ENCODE results near the gene LRRC3C. TPM values are rescaled to one million over a fixed set of nuclear protein-coding genes. Genes with fewer than 3 reads are reported as not detected.

Gene LRRC3C
- total RNA-seq, 1 donor from 2014 or later: not detected

- no peaks in the 10 kb centered on the region for H3K79me2 ChIP-seq (ENCODE audit: low read depth)
- H3K4me3 ChIP-seq: no peak overlapping the region
- no peaks in the 10 kb centered on the region for H3F3A ChIP-seq (ENCODE audit: low read depth)
- H3K27me3 ChIP-seq: no peaks in the 10 kb centered on the region
- Mint-ChIP-seq H3K27ac (no peak overlapping the region), H3K36me3 (no peaks in the 10 kb centered on the region), H3K4me1 (peaks cover 25% of the 10 kb centered on the region), H3K9me3 (no peaks in the 10 kb centered on the region), H3K4me3 (no peak overlapping the region), H3K27me3 (ENCODE audit: insufficient read depth, low read depth) (peaks cover 3% of the 10 kb centered on the region)
- H3K9me3 ChIP-seq (ENCODE audit: low read depth): no peaks in the 10 kb centered on the region
- H3K27ac ChIP-seq: no peak overlapping the region
- H3K9ac ChIP-seq: no peak overlapping the region
- no peaks in the 10 kb centered on the region for H4K20me1 ChIP-seq (ENCODE audit: low read depth)
- TF ChIP-seq EZH2 (IDR thresholded peaks at IDR 0.05): no peak
- no peak for TF ChIP-seq EZH2phosphoT487 (IDR thresholded peaks at IDR 0.05)
- TF ChIP-seq CTCF (IDR thresholded peaks at IDR 0.05): no peak
- DNase-seq (ENCODE audit: low spot score): no peak
- no peak overlapping the region for H2AFZ ChIP-seq (replicated peaks)
- H3K4me1 ChIP-seq: peaks cover 3% of the 10 kb centered on the region
- no peaks in the 10 kb centered on the region for H3K36me3 ChIP-seq
- no peak overlapping the region for H3K4me2 ChIP-seq
These were observed 9.9 kb downstream of the LRRC3C start for GRCh38 chr17:39937447-39937846.

- Histone ChIP-seq H3K27ac (no peak overlapping the region), H3F3A (ENCODE audit: low read depth) (no peaks in the 10 kb centered on the region), H4K20me1 (ENCODE audit: low read depth) (no peaks in the 10 kb centered on the region), H2AFZ (replicated peaks) (no peak overlapping the region), H3K4me3 (no peak overlapping the region), H3K36me3 (no peaks in the 10 kb centered on the region), H3K4me1 (peaks cover 3% of the 10 kb centered on the region), H3K79me2 (ENCODE audit: low read depth) (no peaks in the 10 kb centered on the region), H3K9me3 (ENCODE audit: low read depth) (no peaks in the 10 kb centered on the region), H3K9ac (no peak overlapping the region), H3K27me3 (no peaks in the 10 kb centered on the region), H3K4me2 (no peak overlapping the region)
- Mint-ChIP-seq H3K27ac (no peak overlapping the region), H3K9me3 (no peaks in the 10 kb centered on the region), H3K27me3 (ENCODE audit: insufficient read depth, low read depth) (peaks cover 4% of the 10 kb centered on the region), H3K4me1 (peaks cover 23% of the 10 kb centered on the region), H3K4me3 (no peak overlapping the region), H3K36me3 (no peaks in the 10 kb centered on the region)
- TF ChIP-seq EZH2 (IDR thresholded peaks at IDR 0.05): no peak
- no peak for TF ChIP-seq CTCF (IDR thresholded peaks at IDR 0.05)
- TF ChIP-seq EZH2phosphoT487 (IDR thresholded peaks at IDR 0.05): no peak
- no peak for DNase-seq (ENCODE audit: low spot score)
These were observed 10.8 kb downstream of the LRRC3C start for GRCh38 chr17:39938140-39938869.

GRCh38 chr17:39939106-39939505, 11.6 kb downstream of the LRRC3C start:
- H3K36me3 ChIP-seq: no peaks in the 10 kb centered on the region
- H4K20me1 ChIP-seq (ENCODE audit: low read depth): no peaks in the 10 kb centered on the region
- no peaks in the 10 kb centered on the region for H3K9me3 ChIP-seq (ENCODE audit: low read depth)
- Mint-ChIP-seq H3K36me3 (no peaks in the 10 kb centered on the region), H3K4me1 (peaks cover 20% of the 10 kb centered on the region), H3K4me3 (no peak overlapping the region), H3K27me3 (ENCODE audit: insufficient read depth, low read depth) (peaks cover 5% of the 10 kb centered on the region), H3K9me3 (no peaks in the 10 kb centered on the region), H3K27ac (no peak overlapping the region)
- H3K4me1 ChIP-seq: peaks cover 3% of the 10 kb centered on the region
- H3K9ac ChIP-seq: no peak overlapping the region
- TF ChIP-seq EZH2phosphoT487 (IDR thresholded peaks at IDR 0.05) (no peak), CTCF (IDR thresholded peaks at IDR 0.05) (no peak), EZH2 (IDR thresholded peaks at IDR 0.05) (no peak)
- H3K4me2 ChIP-seq: no peak overlapping the region
- H2AFZ ChIP-seq (replicated peaks): no peak overlapping the region
- DNase-seq (ENCODE audit: low spot score): no peak
- no peak overlapping the region for H3K4me3 ChIP-seq
- no peaks in the 10 kb centered on the region for H3K79me2 ChIP-seq (ENCODE audit: low read depth)
- H3K27me3 ChIP-seq: no peaks in the 10 kb centered on the region
- H3K27ac ChIP-seq: no peak overlapping the region
- H3F3A ChIP-seq (ENCODE audit: low read depth): no peaks in the 10 kb centered on the region

Measured in neural progenitor cell (in vitro differentiated cells).